ENCODE results near the gene CHP1.
"Not testable (repeated sequence)": the region's sequence is repeated elsewhere in the genome, so short reads cannot be mapped to it uniquely, and the experiment has no call there.

The CHP1 gene

GRCh38 chr15:41230650-41231421 lies at the start of gene CHP1, which contains the start of gene EXD1:
Gene CHP1, plus strand, starts transcription at chr15:41231268. Its CDS starts 115 bp downstream, at chr15:41231383.
Gene EXD1, minus strand, starts transcription at chr15:41230757. Its CDS starts 4,182 bp downstream, at chr15:41226575.
- DNase-seq: peak; percentile 98

- no peak for DNase-seq
These were observed 48.8 kb upstream of the CHP1 start for GRCh38 chr15:41182266-41182665.

- DNase-seq: no peak
These were observed 47.5 kb upstream of the CHP1 start for GRCh38 chr15:41183581-41183980.

- DNase-seq: no peak
These were observed 36.6 kb upstream of the CHP1 start for GRCh38 chr15:41194444-41194843.

GRCh38 chr15:41199470-41199869 lies 31.6 kb upstream of the CHP1 start:
- DNase-seq: no peak

GRCh38 chr15:41203395-41203794 lies 27.7 kb upstream of the CHP1 start:
- no peak for DNase-seq

GRCh38 chr15:41205315-41205714 lies 25.8 kb upstream of the CHP1 start:
- DNase-seq: no peak

- DNase-seq: no peak
These were observed 23.2 kb upstream of the CHP1 start for GRCh38 chr15:41207687-41208448.

GRCh38 chr15:41215708-41216107 lies 15.4 kb upstream of the CHP1 start:
- DNase-seq: no peak

GRCh38 chr15:41218851-41219250 lies 12.2 kb upstream of the CHP1 start:
- DNase-seq: no peak

- no peak for DNase-seq
These were observed 11.7 kb upstream of the CHP1 start for GRCh38 chr15:41219381-41219780.

GRCh38 chr15:41230345-41230649 lies 771 bp upstream of the CHP1 start:
- no peak for DNase-seq

- DNase-seq: no peak
These were observed 556 bp downstream of the CHP1 start for GRCh38 chr15:41231422-41232226.

- no peak for DNase-seq
These were observed 2.3 kb downstream of the CHP1 start for GRCh38 chr15:41233367-41233771.

GRCh38 chr15:41235228-41235627 lies 4.2 kb downstream of the CHP1 start:
- not testable (repeated sequence) for DNase-seq

- DNase-seq: no peak
These were observed 4.9 kb downstream of the CHP1 start for GRCh38 chr15:41235929-41236328.

- no peak for DNase-seq
These were observed 7.0 kb downstream of the CHP1 start for GRCh38 chr15:41238100-41238499.

- no peak for DNase-seq
These were observed 10.3 kb downstream of the CHP1 start for GRCh38 chr15:41241221-41241964.

- not testable (repeated sequence) for DNase-seq
These were observed 19.7 kb downstream of the CHP1 start for GRCh38 chr15:41250745-41251144.

GRCh38 chr15:41251411-41251810 lies 20.3 kb downstream of the CHP1 start:
- no peak for DNase-seq

GRCh38 chr15:41254560-41254959 lies 23.5 kb downstream of the CHP1 start:
- no peak for DNase-seq

- DNase-seq: no peak
These were observed 25.0 kb downstream of the CHP1 start for GRCh38 chr15:41256103-41256502.

GRCh38 chr15:41256577-41257038 lies 25.5 kb downstream of the CHP1 start:
- no peak for DNase-seq
